GM18861 (cell line): ENCODE measurements around the gene MYOCOS.
"Not testable (repeated sequence)": the region's sequence is repeated elsewhere in the genome, so short reads cannot be mapped to it uniquely, and the experiment has no call there.

Experiments used
- ATAC-seq: cut with Tn5 transposase; IDR thresholded peaks from one replicate; pipeline ENCODE4 v1.9.1; 2021; ENCODE audit not compliant: unreplicated experiment

MYOCOS gene, protein sequence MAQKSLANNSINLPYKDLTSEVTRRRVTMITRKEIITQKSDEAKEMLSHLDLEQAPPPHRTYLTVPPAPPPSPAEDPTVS

DNA sequence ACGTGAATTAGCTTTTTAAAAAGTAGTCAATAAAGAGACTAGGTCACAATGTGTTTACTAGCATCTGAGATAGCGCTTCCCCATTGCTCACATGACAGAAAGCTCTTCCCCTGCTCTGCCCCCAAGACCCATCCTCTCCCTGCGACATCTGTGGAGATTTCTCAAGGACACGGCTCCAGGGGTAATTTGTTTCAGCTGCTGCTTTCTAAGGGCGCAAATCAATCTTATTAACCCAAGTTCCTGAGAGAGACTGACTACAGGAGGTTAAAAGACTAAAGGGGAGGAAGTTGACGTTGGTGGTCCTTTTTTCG, at the start of gene MYOCOS:
TSS of gene MYOCOS (plus strand) at position 92 of the 311 bp plus-strand sequence. CDS start 1,641 bp downstream, outside the sequence.
- no peak for ATAC-seq

DNA sequence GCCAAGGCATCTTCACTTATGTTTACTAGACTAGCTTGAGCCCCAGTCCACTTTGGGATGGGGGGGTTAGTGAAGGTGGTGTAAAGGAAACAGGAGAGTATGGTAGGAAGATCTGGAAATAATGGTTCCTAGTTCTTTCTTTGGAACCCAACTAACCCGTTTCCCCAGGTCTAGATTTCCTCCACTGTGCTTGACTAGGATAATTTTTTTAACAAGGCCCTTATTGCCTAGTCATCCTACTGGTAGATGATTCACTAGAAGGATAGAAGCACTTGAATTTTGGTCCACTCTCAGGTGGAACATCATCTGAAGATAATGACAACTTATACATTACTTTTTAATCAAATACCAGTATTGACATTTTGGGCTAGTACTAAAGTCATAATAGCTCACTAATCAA, 45.9 kb upstream of the MYOCOS start:
- ATAC-seq, result no peak

GRCh38 chr1:171581226-171581625, 40.8 kb upstream of the MYOCOS start:
- no peak for ATAC-seq

DNA sequence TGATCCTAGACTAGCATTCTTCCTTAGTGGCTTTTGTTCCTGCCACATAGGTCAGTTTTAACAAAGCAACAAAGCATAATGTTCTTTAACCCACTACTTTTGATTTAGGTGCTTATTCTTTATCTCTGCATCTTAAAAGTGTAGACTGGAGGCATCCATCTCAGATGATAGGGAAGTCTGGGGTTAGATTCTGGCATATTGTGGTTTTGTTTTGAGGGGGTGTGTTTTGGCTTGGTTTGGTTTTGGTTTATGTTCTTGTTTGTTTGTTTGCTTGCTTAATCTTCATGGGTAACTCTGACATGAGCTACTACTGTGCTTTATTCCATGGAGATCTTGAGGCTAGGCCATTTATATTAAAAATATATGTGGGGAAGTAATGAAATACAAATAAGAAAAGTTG, 40.3 kb upstream of the MYOCOS start:
- ATAC-seq, result no peak

DNA sequence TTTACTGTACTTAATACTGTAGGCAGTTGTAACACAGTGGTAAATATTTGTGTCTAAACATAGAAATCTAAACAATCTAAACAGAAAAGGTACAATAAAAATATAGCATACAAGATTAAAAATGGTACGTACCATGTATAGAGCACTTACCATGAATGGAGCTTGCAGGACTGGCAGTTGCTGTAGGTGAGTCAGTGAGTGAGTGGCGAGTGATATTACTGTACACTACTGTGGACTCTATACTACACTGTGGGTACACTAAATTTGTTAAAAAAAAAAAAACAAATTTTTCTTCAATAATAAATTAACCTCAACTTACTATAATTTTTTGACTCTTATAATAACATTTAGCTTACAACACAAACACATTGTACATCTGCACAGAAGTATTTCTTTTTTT, 39.5 kb upstream of the MYOCOS start:
- ATAC-seq, result no peak

DNA sequence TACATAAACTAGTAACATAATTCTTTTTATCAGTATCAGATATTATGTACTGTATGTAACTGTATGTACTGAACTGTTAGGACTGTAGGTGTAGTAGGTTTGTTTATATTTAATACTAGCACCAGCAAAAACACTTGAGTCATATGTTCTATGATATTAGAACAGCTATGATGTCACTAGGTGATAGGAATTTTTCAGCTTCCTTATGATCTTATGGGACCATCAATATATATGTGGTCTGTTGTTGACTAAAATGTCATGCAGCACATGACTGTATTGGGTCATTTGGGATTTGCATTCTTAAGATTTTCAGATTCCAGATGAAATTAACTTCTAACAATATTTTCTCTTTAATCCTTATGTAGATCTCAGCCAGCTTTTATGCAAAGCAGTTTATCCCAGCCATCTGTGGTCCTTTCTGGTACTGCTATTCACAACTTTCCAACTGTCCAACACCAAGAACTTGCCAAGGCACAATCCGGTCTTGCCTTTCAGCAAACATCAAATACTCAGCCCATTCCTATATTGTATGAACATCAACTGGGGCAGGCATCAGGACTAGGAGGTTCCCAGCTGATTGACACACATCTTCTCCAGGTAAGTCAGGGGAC, 38.3 kb upstream of the MYOCOS start:
- ATAC-seq, result no peak

DNA sequence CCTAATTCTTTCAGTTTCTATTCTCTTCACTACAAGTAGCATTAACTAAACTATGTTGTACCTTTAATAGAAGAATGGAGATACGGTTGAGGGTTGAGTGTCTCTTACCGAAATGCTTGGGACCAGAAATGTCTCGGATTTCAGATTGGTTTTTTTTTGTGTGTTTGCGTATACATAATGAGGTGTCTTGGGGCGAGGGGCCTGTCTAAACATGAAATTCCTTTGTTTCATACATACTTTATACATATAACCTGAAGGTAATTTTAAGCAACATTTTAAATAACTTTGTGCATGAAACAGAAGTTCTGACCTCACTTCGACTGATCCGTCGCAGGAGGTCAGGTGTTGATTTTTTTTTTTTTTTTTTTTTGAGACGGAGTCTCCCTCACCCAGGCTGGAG, 36.3 kb upstream of the MYOCOS start:
- ATAC-seq, result no peak

DNA sequence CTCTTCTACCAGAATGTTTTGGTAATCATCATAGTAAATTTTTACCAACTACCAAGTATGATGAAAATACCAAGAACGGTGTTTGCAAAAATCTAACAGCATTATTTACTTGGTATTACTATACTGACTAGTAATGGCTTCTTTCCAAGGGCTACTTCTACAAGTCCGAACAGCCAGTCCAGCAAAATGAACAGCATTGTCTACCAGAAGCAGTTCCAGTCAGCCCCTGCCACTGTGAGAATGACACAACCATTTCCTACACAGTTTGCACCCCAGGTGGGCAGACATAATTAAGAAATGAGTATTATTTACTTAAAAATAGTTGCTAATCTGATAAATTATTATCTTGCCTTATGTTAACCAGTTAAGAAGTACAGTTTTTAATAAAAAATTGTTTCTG, 33.8 kb upstream of the MYOCOS start:
- ATAC-seq, result no peak

- no peak for ATAC-seq
Measured at GRCh38 chr1:171590022-171590421, 32.0 kb upstream of the MYOCOS start.

DNA sequence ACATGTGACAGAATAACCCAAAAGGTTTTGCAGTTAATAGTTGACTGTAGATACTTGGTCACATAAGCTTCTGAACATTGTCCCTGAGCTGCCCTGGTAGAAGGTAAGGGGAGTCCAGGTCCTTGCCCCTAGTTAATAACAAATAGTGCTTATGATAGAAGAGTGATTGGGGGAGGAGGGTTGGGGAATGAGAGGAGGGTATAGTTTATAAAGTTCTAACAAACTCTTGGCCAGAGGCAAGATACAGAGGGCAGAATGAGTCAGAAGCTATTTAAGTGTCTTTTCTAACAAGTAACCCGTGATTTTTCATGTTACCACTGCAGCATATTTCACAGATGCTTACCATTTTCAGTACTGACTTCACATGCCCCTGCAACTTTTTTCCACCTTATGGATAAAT, 26.7 kb upstream of the MYOCOS start:
- ATAC-seq, result peak; percentile 42

GRCh38 chr1:171596119-171596518, 25.9 kb upstream of the MYOCOS start:
- no peak for ATAC-seq

- ATAC-seq, result no peak
Measured at GRCh38 chr1:171596705-171597104, 25.3 kb upstream of the MYOCOS start.

GRCh38 chr1:171597203-171597602, 24.8 kb upstream of the MYOCOS start:
- no peak for ATAC-seq

GRCh38 chr1:171600310-171600709, 21.7 kb upstream of the MYOCOS start:
- ATAC-seq, result peak; percentile 33

- ATAC-seq, result no peak
Measured at GRCh38 chr1:171600862-171601261, 21.2 kb upstream of the MYOCOS start.

DNA sequence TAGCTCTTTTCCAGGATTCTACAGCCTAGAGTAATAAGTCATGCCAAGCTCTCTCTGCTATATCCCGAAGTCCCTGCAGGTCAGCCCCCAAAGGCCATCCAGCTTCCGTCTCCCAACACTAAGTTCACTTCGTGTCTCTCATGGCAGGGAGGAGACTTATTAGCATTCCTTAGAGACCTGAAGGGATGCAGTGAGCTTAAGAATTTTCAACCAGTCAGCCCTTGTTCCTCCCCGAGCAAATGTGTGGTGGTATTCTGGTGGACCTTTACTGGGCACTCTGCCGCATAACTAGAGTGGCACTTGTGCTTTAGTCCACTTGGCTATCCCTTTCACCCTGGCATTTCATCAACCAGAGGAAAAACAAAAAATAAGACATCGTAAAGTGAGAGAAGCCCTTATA, 19.0 kb upstream of the MYOCOS start:
- not testable (repeated sequence) for ATAC-seq

- ATAC-seq, result peak; percentile 62
Measured at GRCh38 chr1:171606402-171606941, 15.6 kb upstream of the MYOCOS start.

GRCh38 chr1:171610385-171610784, 11.7 kb upstream of the MYOCOS start:
- peak; percentile 38 for ATAC-seq

- no peak for ATAC-seq
Measured at GRCh38 chr1:171611306-171611705, 10.7 kb upstream of the MYOCOS start.

DNA sequence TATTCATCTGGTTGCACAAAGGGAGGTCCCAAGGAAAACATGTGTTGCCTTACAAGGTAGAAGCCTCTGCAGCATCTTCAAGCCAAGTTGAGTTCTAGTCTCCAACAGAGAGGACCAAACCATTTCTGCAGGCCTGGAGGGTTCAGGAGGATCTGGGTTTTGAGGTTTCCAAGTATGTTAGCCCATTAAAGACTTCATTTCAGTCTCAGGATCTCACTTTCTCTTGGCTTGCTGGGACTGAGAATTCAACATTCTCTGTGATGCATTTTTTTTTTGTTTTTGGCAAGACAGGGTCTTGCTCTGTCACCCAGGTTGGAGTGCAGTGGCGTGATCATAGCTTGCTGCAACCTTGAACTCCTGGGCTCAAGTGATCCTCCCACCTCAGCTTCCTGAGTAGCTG, 8.8 kb upstream of the MYOCOS start:
- no peak for ATAC-seq

- ATAC-seq, result not testable (repeated sequence)
Measured at GRCh38 chr1:171615122-171615906, 6.7 kb upstream of the MYOCOS start.

DNA sequence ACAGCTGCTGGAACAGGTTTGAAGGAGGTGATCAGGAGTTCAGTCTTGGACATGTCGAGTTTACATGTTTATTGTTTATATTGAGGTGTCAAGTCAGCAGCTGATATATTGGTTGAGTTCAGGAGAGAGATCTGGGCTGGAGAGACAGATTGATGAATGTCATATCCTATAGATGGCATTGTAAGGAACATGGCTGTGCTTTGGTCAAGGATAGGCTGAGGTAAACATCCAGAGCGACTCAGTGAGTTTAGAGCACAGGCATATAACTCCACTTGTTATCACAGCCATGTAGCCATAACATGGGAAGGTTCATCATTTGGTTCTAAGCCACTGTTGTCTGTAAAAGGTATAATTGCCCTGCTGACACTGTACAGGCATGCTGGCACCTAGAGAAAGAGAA, 5.5 kb upstream of the MYOCOS start:
- no peak for ATAC-seq
